PC-3 (cell line): Measurements from ENCODE around the gene ACLY. TPM values are rescaled to one million over a fixed set of nuclear protein-coding genes. Genes with fewer than 3 reads are reported as not detected.

Experiments
- ATAC-seq: fragments of 200-7000 bp; cut with Tn5 transposase; 2 replicates; pipeline ENCODE4 v1.9.1; 2020; ENCODE audit warnings: mild to moderate bottlenecking, moderate library complexity
- BruUV-seq: library from RNA; stranded (reverse); fragments of 400-500 nt; replicated peaks from 2 replicates; lab custom pipeline; 2021; lab: Mats Ljungman, UMichigan
- CTCF ChIA-PET: fragments of 300-600 bp; sonication (Branson Sonifier 250); formaldehyde crosslinking; loops from one replicate; lab custom pipeline; 2022; ENCODE audit warnings: antibody characterized with exemption; lab: Charles Lee
- POLR2A ChIA-PET: fragments of 300-600 bp; sonication (Branson Sonifier 250); formaldehyde crosslinking; loops from one replicate; lab custom pipeline; 2022; ENCODE audit warnings: antibody characterized with exemption; ENCODE audit not compliant: unreplicated experiment; lab: Charles Lee
- DNase-seq: peaks from one replicate; pipeline ENCODE4 v3.0.0-alpha.2; 2015
- H2AFZ ChIP-seq: fragments of 300-600 bp; sonication (generic); 2 replicates; pipeline ENCODE4 v1.6.0; 2016; ENCODE audit warnings: antibody characterized with exemption, low read length
- H3F3A ChIP-seq: fragments of 300-600 bp; sonication (generic); one replicate; pipeline ENCODE4 v1.6.0; 2017; ENCODE audit warnings: antibody characterized with exemption, low read length, control low read depth, mild to moderate bottlenecking; ENCODE audit not compliant: unreplicated experiment
- H3K27ac ChIP-seq: fragments of 300-600 bp; sonication (generic); 2 replicates; pipeline ENCODE4 v1.5.1; 2016; ENCODE audit warnings: mild to moderate bottlenecking, low read length
- H3K27me3 ChIP-seq: fragments of 300-600 bp; sonication (generic); 2 replicates; pipeline ENCODE4 v1.6.1; 2016; ENCODE audit warnings: low read length, mixed read lengths
- H3K36me3 ChIP-seq: fragments of 300-600 bp; sonication (generic); 2 replicates; pipeline ENCODE4 v1.6.1; 2016; ENCODE audit warnings: low read depth, mixed run types, low read length, mixed read lengths
- H3K4me1 ChIP-seq: fragments of 300-600 bp; sonication (generic); 2 replicates; pipeline ENCODE4 v1.5.1; 2016; ENCODE audit warnings: low read length; ENCODE audit not compliant: insufficient read depth
- H3K4me2 ChIP-seq: fragments of 300-600 bp; sonication (generic); 2 replicates; pipeline ENCODE4 v1.6.0; 2016; ENCODE audit warnings: low read length
- H3K4me3 ChIP-seq: fragments of 300-600 bp; sonication (generic); 2 replicates; pipeline ENCODE4 v1.5.1; 2016; ENCODE audit warnings: mild to moderate bottlenecking, low read length, mixed read lengths
- H3K79me2 ChIP-seq: fragments of 300-600 bp; sonication (generic); 2 replicates; pipeline ENCODE4 v1.6.1; 2017; ENCODE audit warnings: low read length, mixed read lengths
- H3K9ac ChIP-seq: fragments of 300-600 bp; sonication (generic); 2 replicates; pipeline ENCODE4 v1.6.0; 2016; ENCODE audit warnings: mild to moderate bottlenecking, low read length
- H3K9me2 ChIP-seq: fragments of 300-600 bp; sonication (generic); replicated peaks from 2 replicates; pipeline ENCODE4 v1.6.1; 2016; ENCODE audit warnings: mixed run types, low read length, mixed read lengths
- H3K9me3 ChIP-seq: fragments of 300-600 bp; sonication (generic); 2 replicates; pipeline ENCODE4 v1.6.1; 2016; ENCODE audit warnings: low read length, mixed read lengths
- H4K20me1 ChIP-seq: fragments of 300-600 bp; sonication (generic); 2 replicates; pipeline ENCODE4 v1.6.1; 2016; ENCODE audit warnings: low read length, mixed read lengths
- EZH2 ChIP-seq: fragments of 300-600 bp; sonication (generic); IDR thresholded peaks from one replicate; pipeline ENCODE4 v1.6.1; 2017; ENCODE audit warnings: antibody characterized with exemption, mild to moderate bottlenecking, low read length; ENCODE audit not compliant: unreplicated experiment
- EZH2phosphoT487 ChIP-seq: fragments of 300-600 bp; sonication (generic); IDR thresholded peaks from 2 replicates; pipeline ENCODE4 v1.6.1; 2018; ENCODE audit warnings: mild to moderate bottlenecking, antibody characterized with exemption, low read length, borderline replicate concordance
- intact Hi-C: fragments of 100-400 bp; cut with micrococcal nuclease; formaldehyde crosslinking; loops from 2 replicates; pipeline ENCODE4 v1.9.0; 2023
- total RNA-seq: library from RNA; depleted of rRNA; stranded (reverse); fragments of >200 nt; gene quantifications from 2 replicates; pipeline ENCODE4 v1.2.3, GENCODE V29; 2014
- TF ChIP-seq, protein P1 (sequence below): fragments of 300-600 bp; sonication (generic); conservative IDR thresholded peaks from 2 replicates; pipeline ENCODE4 v1.5.1; 2017; ENCODE audit warnings: antibody characterized with exemption, low read depth, mild to moderate bottlenecking, low read length

ACLY gene
- total RNA-seq, 1 experiment from 2014 or later: 114 TPM

- no peak overlapping the region for H3K27ac ChIP-seq
- DNase-seq (no peak), ATAC-seq (no peak; the same call in 1 of the 2 replicates)
- intact Hi-C loops: no loop called here
- H3K36me3 ChIP-seq: no peaks in the 10 kb centered on the region
- no peak overlapping the region for H3K9ac ChIP-seq
- no peaks in the 10 kb centered on the region for H3K27me3 ChIP-seq
- TF ChIP-seq EZH2phosphoT487 (no peak), EZH2 (no peak)
- TF ChIP-seq, protein P1, sequence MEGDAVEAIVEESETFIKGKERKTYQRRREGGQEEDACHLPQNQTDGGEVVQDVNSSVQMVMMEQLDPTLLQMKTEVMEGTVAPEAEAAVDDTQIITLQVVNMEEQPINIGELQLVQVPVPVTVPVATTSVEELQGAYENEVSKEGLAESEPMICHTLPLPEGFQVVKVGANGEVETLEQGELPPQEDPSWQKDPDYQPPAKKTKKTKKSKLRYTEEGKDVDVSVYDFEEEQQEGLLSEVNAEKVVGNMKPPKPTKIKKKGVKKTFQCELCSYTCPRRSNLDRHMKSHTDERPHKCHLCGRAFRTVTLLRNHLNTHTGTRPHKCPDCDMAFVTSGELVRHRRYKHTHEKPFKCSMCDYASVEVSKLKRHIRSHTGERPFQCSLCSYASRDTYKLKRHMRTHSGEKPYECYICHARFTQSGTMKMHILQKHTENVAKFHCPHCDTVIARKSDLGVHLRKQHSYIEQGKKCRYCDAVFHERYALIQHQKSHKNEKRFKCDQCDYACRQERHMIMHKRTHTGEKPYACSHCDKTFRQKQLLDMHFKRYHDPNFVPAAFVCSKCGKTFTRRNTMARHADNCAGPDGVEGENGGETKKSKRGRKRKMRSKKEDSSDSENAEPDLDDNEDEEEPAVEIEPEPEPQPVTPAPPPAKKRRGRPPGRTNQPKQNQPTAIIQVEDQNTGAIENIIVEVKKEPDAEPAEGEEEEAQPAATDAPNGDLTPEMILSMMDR: no peak
- H3K4me1 ChIP-seq: no peaks in the 10 kb centered on the region
- no TSS peak for BruUV-seq
- POLR2A ChIA-PET: no interaction called here
- no peaks in the 10 kb centered on the region for H3K79me2 ChIP-seq
- H4K20me1 ChIP-seq: no peaks in the 10 kb centered on the region
- no peak overlapping the region for H3K4me2 ChIP-seq
- CTCF ChIA-PET: no interaction called here
- H2AFZ ChIP-seq: no peak overlapping the region
- H3K9me3 ChIP-seq: no peaks in the 10 kb centered on the region
- H3F3A ChIP-seq: no peaks in the 10 kb centered on the region
- no peaks in the 10 kb centered on the region for H3K9me2 ChIP-seq
- H3K4me3 ChIP-seq: no peak overlapping the region
Measured at GRCh38 chr17:41957031-41957868, 38.5 kb upstream of the ACLY start.

DNA sequence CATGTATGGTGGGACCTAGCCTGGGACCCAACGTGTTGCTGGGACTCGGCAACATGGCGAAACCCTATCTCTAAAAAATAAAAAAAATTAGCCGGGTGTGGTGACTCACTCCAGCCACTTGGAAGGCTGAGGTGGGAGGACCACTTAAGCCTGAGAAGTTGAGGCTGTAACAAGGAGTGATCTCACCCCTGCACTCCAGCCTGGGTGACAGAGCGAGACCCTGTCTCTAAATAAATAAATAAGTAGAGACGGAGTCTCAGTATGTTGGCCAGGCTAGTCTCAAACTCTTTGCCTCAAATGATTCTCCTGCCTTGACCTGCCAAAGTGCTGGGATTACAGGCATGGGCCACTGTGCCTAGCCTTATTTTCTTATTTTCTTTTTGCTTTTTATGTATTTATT, 37.8 kb upstream of the ACLY start:
- no peaks in the 10 kb centered on the region for H3K9me3 ChIP-seq
- H3K4me1 ChIP-seq: no peaks in the 10 kb centered on the region
- H3K27me3 ChIP-seq: no peaks in the 10 kb centered on the region
- no peak for ATAC-seq
- no peak overlapping the region for H3K9ac ChIP-seq
- TF ChIP-seq EZH2: no peak
- TF ChIP-seq, protein P1: no peak
- no peak for TF ChIP-seq EZH2phosphoT487
- H3K36me3 ChIP-seq: no peaks in the 10 kb centered on the region
- no peaks in the 10 kb centered on the region for H3F3A ChIP-seq
- no peak overlapping the region for H3K4me3 ChIP-seq
- BruUV-seq: no TSS peak
- CTCF ChIA-PET: no interaction called here
- H3K79me2 ChIP-seq: no peaks in the 10 kb centered on the region
- DNase-seq: no peak
- H3K4me2 ChIP-seq: no peak overlapping the region
- no peaks in the 10 kb centered on the region for H4K20me1 ChIP-seq
- H3K27ac ChIP-seq: no peak overlapping the region
- no peak overlapping the region for H2AFZ ChIP-seq
- POLR2A ChIA-PET: no interaction called here
- H3K9me2 ChIP-seq: no peaks in the 10 kb centered on the region
- intact Hi-C loops: no loop called here
